MM.1S (cell line): ENCODE measurements around the gene APRT.

Experiments
- CTCF ChIP-seq: fragments of 300-600 bp; sonication (generic); IDR thresholded peaks from 2 replicates; pipeline ENCODE4 v1.5.1; 2016; ENCODE audit warnings: antibody characterized with exemption, low read length, mixed read lengths
- EZH2 ChIP-seq: fragments of 300-600 bp; sonication (generic); optimal IDR thresholded peaks from 2 replicates; pipeline ENCODE3; 2017; ENCODE audit warnings: low read depth, mild to moderate bottlenecking, antibody characterized with exemption, low read length, mixed read lengths
- EZH2phosphoT487 ChIP-seq: fragments of 300-600 bp; sonication (generic); IDR thresholded peaks from 2 replicates; pipeline ENCODE4 v1.6.1; 2018; ENCODE audit warnings: antibody characterized with exemption, low read length

- no peak for TF ChIP-seq CTCF
- no peak for TF ChIP-seq EZH2
- no peak for TF ChIP-seq EZH2phosphoT487
These were observed 42.8 kb upstream of the APRT start for GRCh38 chr16:88854306-88855111.
